Body of pancreas (tissue), 4 donors: ENCODE results near the gene KCNE3. TPM values are rescaled to one million over a fixed set of nuclear protein-coding genes. Genes with fewer than 3 reads are reported as not detected.

Experiments used
- ATAC-seq: fragments of 150-250 bp; one replicate; pipeline ENCODE4 v1.9.1; 2016
- DNase-seq, 4 donors: peaks; one replicate each; pipeline ENCODE4 v3.0.0-alpha.2; 2019
- H3K27ac ChIP-seq, 4 donors: fragments of 200-600 bp; sonication (generic); 1 replicate in 3 of 4; 2 replicates in 1 of 4; pipeline versions ENCODE4 v1.5.1 to v1.6.1; 2016 to 2019; ENCODE audit warnings: mild to moderate bottlenecking in 1 of 4, mixed read lengths in 1 of 4, moderate library complexity in 1 of 4
- H3K27me3 ChIP-seq, 2 donors: fragments of 200-600 bp; sonication (generic); one replicate each; pipeline ENCODE4 v1.6.0; 2016; ENCODE audit warnings: mild to moderate bottlenecking in 1 of 2
- H3K36me3 ChIP-seq, 2 donors: fragments of 200-600 bp; sonication (generic); replicated peaks in 1 of 2; 2 replicates each; pipeline ENCODE4 v1.5.1; 2016; ENCODE audit warnings: low read depth in 2 of 2; ENCODE audit not compliant: insufficient read depth in 1 of 2
- H3K4me1 ChIP-seq: fragments of 200-600 bp; sonication (generic); one replicate; pipeline ENCODE4 v1.6.0; 2016
- H3K4me3 ChIP-seq, 2 donors: fragments of 200-600 bp; sonication (generic); 1 replicate in 1 of 2; 2 replicates in 1 of 2; pipeline ENCODE4 v1.5.1; 2016 to 2019
- H3K9me3 ChIP-seq, 3 donors: fragments of 200-600 bp; sonication (generic); 1 replicate in 2 of 3; 2 replicates in 1 of 3; pipeline ENCODE4 v1.5.1; 2016
- CTCF ChIP-seq, 7 experiments: fragments of 450-650 bp in 4 of 7; fragments of 200-600 bp in 3 of 7; sonication (generic) in 3 of 7; IDR thresholded peaks; one replicate each; pipeline ENCODE4 v1.5.1; 2016 to 2019; ENCODE audit warnings: antibody characterized with exemption in 7 of 7
- POLR2A ChIP-seq, 3 donors: fragments of 450-650 bp; IDR thresholded peaks; one replicate each; pipeline ENCODE4 v1.6.1; 2016; ENCODE audit warnings: antibody characterized with exemption in 3 of 3, mild to moderate bottlenecking in 2 of 3
- WGBS, 2 donors: methylation state at CpG; one replicate each; pipeline ENCODE4 v1.1.5; 2017; 5-methylcytosine and 5-hydroxymethylcytosine counted together
- intact Hi-C: fragments of 100-400 bp; cut with DNase I; formaldehyde crosslinking; loops from one replicate; pipeline ENCODE4 v1.15.1; 2023
- total RNA-seq, 2 donors: library from RNA; depleted of rRNA; stranded (reverse); fragments of >200 nt; gene quantifications; one replicate each; pipeline ENCODE4 v1.1.0, GENCODE V29; 2016

KCNE3 gene
- total RNA-seq, 2 donors from 2014 or later: 7.6 to 10.9 TPM

- DNase-seq (no peak), ATAC-seq (no peak)
- Histone ChIP-seq H3K9me3 (no peaks in the 10 kb centered on the region), H3K36me3 (no peaks in the 10 kb centered on the region), H3K4me3 (no peak overlapping the region), H3K27me3 (no peaks in the 10 kb centered on the region), H3K27ac (peak overlapping the region in 1 of 4 donors; percentile 81), H3K4me1 (peaks cover 62% of the 10 kb centered on the region)
- WGBS, 2 donors: 77% methylated on average over 1 of the region's 1 CpG; no CpG with 5 or more reads in 1 of the 2 donors
- intact Hi-C loops: no loop called here
- TF ChIP-seq POLR2A (IDR thresholded peaks at IDR 0.05) (no peak), CTCF (IDR thresholded peaks at IDR 0.05) (no peak)
Measured at GRCh38 chr11:74463216-74463615, 4.1 kb downstream of the KCNE3 start.

GRCh38 chr11:74462631-74463030 lies 4.7 kb downstream of the KCNE3 start:
- DNase-seq (no peak), ATAC-seq (no peak)
- H3K4me1 ChIP-seq: peaks cover 57% of the 10 kb centered on the region
- TF ChIP-seq POLR2A (IDR thresholded peaks at IDR 0.05) (no peak), CTCF (IDR thresholded peaks at IDR 0.05) (no peak)
- intact Hi-C loops: no loop called here
- no peaks in the 10 kb centered on the region for H3K27me3 ChIP-seq
- peak overlapping the region in 3 of 4 donors; percentile 64 to 82 (median 81) for H3K27ac ChIP-seq
- no peaks in the 10 kb centered on the region for H3K36me3 ChIP-seq
- no peak overlapping the region for H3K4me3 ChIP-seq
- H3K9me3 ChIP-seq: no peaks in the 10 kb centered on the region
- WGBS, 2 donors: 58 to 85% methylated on average over 5 of the region's 5 CpGs

GRCh38 chr11:74462009-74462408 lies 5.3 kb downstream of the KCNE3 start:
- 15 to 28% methylated on average over 2 of the region's 2 CpGs for WGBS, 2 donors
- peak; percentile 80 to 92 (median 88) for DNase-seq
- H3K9me3 ChIP-seq: no peaks in the 10 kb centered on the region
- intact Hi-C loops: no loop called here
- peak overlapping the region; percentile 50 to 82 (median 72) for H3K27ac ChIP-seq
- H3K4me1 ChIP-seq: peaks cover 52% of the 10 kb centered on the region
- H3K4me3 ChIP-seq: no peak overlapping the region
- H3K36me3 ChIP-seq: no peaks in the 10 kb centered on the region
- peak in 2 of 3 donors; percentile 46 to 58 for TF ChIP-seq POLR2A (IDR thresholded peaks at IDR 0.05)
- TF ChIP-seq CTCF (IDR thresholded peaks at IDR 0.05): no peak
- no peaks in the 10 kb centered on the region for H3K27me3 ChIP-seq
- peak; percentile 95 for ATAC-seq

- H3K4me3 ChIP-seq: no peak overlapping the region
- TF ChIP-seq POLR2A (IDR thresholded peaks at IDR 0.05): no peak
- no peak for TF ChIP-seq CTCF (IDR thresholded peaks at IDR 0.05)
- ATAC-seq: no peak
- DNase-seq: peak in 1 of 4 donors; percentile 28
- no peaks in the 10 kb centered on the region for H3K9me3 ChIP-seq
- no peaks in the 10 kb centered on the region for H3K27me3 ChIP-seq
- H3K4me1 ChIP-seq: peaks cover 38% of the 10 kb centered on the region
- intact Hi-C loops: no loop called here
- H3K36me3 ChIP-seq: no peaks in the 10 kb centered on the region
- 81 to 85% methylated on average over 2 of the region's 2 CpGs for WGBS, 2 donors
- H3K27ac ChIP-seq: peak overlapping the region in 1 of 4 donors; percentile 81
Measured at GRCh38 chr11:74460481-74461154, 6.7 kb downstream of the KCNE3 start.

GRCh38 chr11:74460065-74460464 lies 7.3 kb downstream of the KCNE3 start:
- H3K27ac ChIP-seq: no peak overlapping the region
- H3K4me3 ChIP-seq: no peak overlapping the region
- 74 to 81% methylated on average over 4 of the region's 4 CpGs for WGBS, 2 donors
- DNase-seq: no peak
- intact Hi-C loops: no loop called here
- no peaks in the 10 kb centered on the region for H3K9me3 ChIP-seq
- no peak for ATAC-seq
- no peaks in the 10 kb centered on the region for H3K36me3 ChIP-seq
- H3K4me1 ChIP-seq: peaks cover 35% of the 10 kb centered on the region
- H3K27me3 ChIP-seq: no peaks in the 10 kb centered on the region
- TF ChIP-seq CTCF (IDR thresholded peaks at IDR 0.05) (no peak), POLR2A (IDR thresholded peaks at IDR 0.05) (no peak)
